HepG2 (cell line): Measurements from ENCODE around the gene UBE3D. TPM values are rescaled to one million over a fixed set of nuclear protein-coding genes. Genes with fewer than 3 reads are reported as not detected.

ENCODE experiments used
- ATAC-seq: fragments of 200-7000 bp; cut with Tn5 transposase; 3 replicates; pipeline ENCODE4 v1.9.1; 2020; ENCODE audit warnings: mild to moderate bottlenecking, moderate library complexity
- BruUV-seq: library from RNA; stranded (reverse); fragments of 400-500 nt; replicated peaks from 2 replicates; lab custom pipeline; 2021; lab: Mats Ljungman, UMichigan
- CTCF ChIA-PET: fragments of 300-600 bp; formaldehyde crosslinking; extraction: SDS; loops from one replicate; lab custom pipeline; 2021; ENCODE audit warnings: low total read pairs, inconsistent platforms, low intra/inter-chr PET ratio; lab: Yijun Ruan, JAX
- POLR2A ChIA-PET: fragments of 350-600 bp; sonication (Branson Sonifier 250); formaldehyde crosslinking; loops from one replicate; lab custom pipeline; 2020; ENCODE audit warnings: antibody characterized with exemption, inconsistent platforms; lab: Yijun Ruan, JAX
- DNase-seq: peaks from one replicate; pipeline ENCODE4 v3.0.0-alpha.2; 2015; ENCODE audit warnings: low spot score
- FAIRE-seq: peaks from 3 replicates; lab custom pipeline; 2011; peaks lifted over from hg19 to GRCh38; lab: Jason Lieb, UNC
- H2AFZ ChIP-seq: one replicate; pipeline ENCODE4 v1.6.1; 2011; ENCODE audit warnings: low read length, inconsistent platforms
- H3K27ac ChIP-seq: fragments of 300-600 bp; 3 replicates; pipeline ENCODE4 v1.8.0; 2011; ENCODE audit warnings: mixed run types, mild to moderate bottlenecking, mixed read lengths, low read length, inconsistent platforms; ENCODE audit not compliant: insufficient read depth; ENCODE audit errors: extremely low read length
- H3K27me3 ChIP-seq, 2 experiments: fragments of 200-600 bp in 1 of 2; 2 replicates in 1 of 2; 3 replicates in 1 of 2; pipeline versions ENCODE4 v1.6.0 to v1.8.0; 2011; ENCODE audit warnings: low read length in 2 of 2, mild to moderate bottlenecking in 2 of 2, moderate library complexity in 2 of 2, inconsistent platforms in 1 of 2; ENCODE audit not compliant: insufficient read depth in 2 of 2, control insufficient read depth in 1 of 2
- H3K36me3 ChIP-seq, 2 experiments: fragments of 200-600 bp in 1 of 2; replicated peaks in 1 of 2; 2 replicates in 1 of 2; 3 replicates in 1 of 2; pipeline versions ENCODE4 v1.5.1 to v1.8.0; 2011; ENCODE audit warnings: low read length in 2 of 2, inconsistent platforms in 1 of 2; ENCODE audit not compliant: insufficient read depth in 2 of 2, control insufficient read depth in 1 of 2
- H3K4me1 ChIP-seq: 2 replicates; pipeline ENCODE4 v1.5.1; 2012; ENCODE audit warnings: low read length, inconsistent platforms; ENCODE audit not compliant: insufficient read depth
- H3K4me2 ChIP-seq: 2 replicates; pipeline ENCODE4 v1.6.0; 2011; ENCODE audit warnings: low read depth, low read length, inconsistent platforms
- H3K4me3 ChIP-seq, 3 experiments: fragments of 200-600 bp in 1 of 3; sonication (generic), shearing (Covaris generic) in 1 of 3; replicated peaks in 1 of 3; 2 replicates each; pipeline ENCODE4 v1.5.1; 2011 to 2016; ENCODE audit warnings: low read length in 3 of 3, inconsistent platforms in 2 of 3, low read depth in 2 of 3, mild to moderate bottlenecking in 2 of 3, control low read depth in 1 of 3, mixed read lengths in 1 of 3; ENCODE audit not compliant: insufficient read depth in 1 of 3
- H3K79me2 ChIP-seq: one replicate; pipeline ENCODE4 v1.6.1; 2011; ENCODE audit warnings: low read length, inconsistent platforms; ENCODE audit not compliant: insufficient read depth
- H3K9ac ChIP-seq: 2 replicates; pipeline ENCODE4 v1.6.0; 2011; ENCODE audit warnings: mild to moderate bottlenecking, low read depth, low read length, inconsistent platforms; ENCODE audit not compliant: insufficient read depth
- H3K9me3 ChIP-seq: 2 replicates; pipeline ENCODE4 v1.5.1; 2012; ENCODE audit warnings: mild to moderate bottlenecking, low read length
- H4K20me1 ChIP-seq: 2 replicates; pipeline ENCODE4 v1.6.0; 2011; ENCODE audit warnings: inconsistent platforms, mild to moderate bottlenecking, low read length, moderate library complexity; ENCODE audit not compliant: insufficient read depth
- CAMTA2 ChIP-seq: sonication (generic); formaldehyde crosslinking; IDR thresholded peaks from 2 replicates; pipeline ENCODE4 v1.4.0; 2020; ENCODE audit warnings: mild to moderate bottlenecking, missing genetic modification reagents, borderline replicate concordance
- CSRNP2 ChIP-seq: sonication (generic); formaldehyde crosslinking; conservative IDR thresholded peaks from 2 replicates; pipeline ENCODE4 v1.8.0; 2022; ENCODE audit warnings: low read depth, missing genetic modification reagents
- GABPA ChIP-seq, 2 experiments: IDR thresholded peaks; 2 replicates each; pipeline ENCODE4 v1.6.1; 2011 to 2016; ENCODE audit warnings: low read depth in 2 of 2, low read length in 1 of 2, missing biosample characterization in 1 of 2, missing genetic modification characterization in 1 of 2
- GATAD2A ChIP-seq: IDR thresholded peaks from 2 replicates; pipeline ENCODE4 v1.6.1; 2016
- MLLT10 ChIP-seq: sonication (generic); formaldehyde crosslinking; IDR thresholded peaks from 2 replicates; pipeline ENCODE4 v1.4.0; 2020; ENCODE audit warnings: missing genetic modification reagents
- NBN ChIP-seq: fragments of 450-650 bp; conservative IDR thresholded peaks from 2 replicates; pipeline ENCODE4 v1.6.1; 2017
- NR0B2 ChIP-seq: sonication (generic); formaldehyde crosslinking; IDR thresholded peaks from 2 replicates; pipeline ENCODE4 v1.4.0; 2020; ENCODE audit warnings: mild to moderate bottlenecking, missing genetic modification reagents
- PHF21A ChIP-seq: sonication (generic); formaldehyde crosslinking; IDR thresholded peaks from 2 replicates; pipeline ENCODE4 v1.5.0; 2020; ENCODE audit warnings: mild to moderate bottlenecking, missing genetic modification reagents
- TBX2 ChIP-seq: sonication (generic); formaldehyde crosslinking; IDR thresholded peaks from 2 replicates; pipeline ENCODE4 v1.5.0; 2020; ENCODE audit warnings: missing genetic modification reagents, mild to moderate bottlenecking, borderline replicate concordance
- TCF12 ChIP-seq, 2 experiments: fragments of 450-650 bp in 1 of 2; sonication (generic) in 1 of 2; formaldehyde crosslinking in 1 of 2; IDR thresholded peaks; 2 replicates each; pipeline versions ENCODE4 v1.6.1 to v1.8.0; 2017 to 2022; ENCODE audit warnings: antibody characterized with exemption in 1 of 2, mild to moderate bottlenecking in 1 of 2, missing genetic modification reagents in 1 of 2, moderate library complexity in 1 of 2
- ZNF24 ChIP-seq: fragments of 450-650 bp; IDR thresholded peaks from 2 replicates; pipeline ENCODE4 v1.6.1; 2017; ENCODE audit warnings: antibody characterized with exemption, mild to moderate bottlenecking
- ZNF292 ChIP-seq: sonication (generic); formaldehyde crosslinking; IDR thresholded peaks from 2 replicates; pipeline ENCODE4 v1.8.1; 2022; ENCODE audit warnings: mild to moderate bottlenecking, low read depth, missing genetic modification reagents, borderline replicate concordance
- ZNF784 ChIP-seq: sonication (generic); formaldehyde crosslinking; IDR thresholded peaks from 2 replicates; pipeline ENCODE4 v1.5.1; 2020; ENCODE audit warnings: missing genetic modification reagents, mild to moderate bottlenecking, borderline replicate concordance
- WGBS: methylation state at CpG from one replicate; pipeline ENCODE4 v1.1.6; 2017; ENCODE audit warnings: low lambda C conversion rate; 5-methylcytosine and 5-hydroxymethylcytosine counted together
- in situ Hi-C: cut with HindIII; loops from 2 replicates; pipeline ENCODE4 v1.10.0; 2017; ENCODE audit warnings: low pct_unique_long_range_greater_than_20kb; ENCODE audit not compliant: extremely low pct_ligation_motif_present
- intact Hi-C: fragments of 100-400 bp; cut with micrococcal nuclease; formaldehyde crosslinking; loops from one replicate; pipeline ENCODE4 v1.10.0; 2022; ENCODE audit not compliant: unreplicated experiment
- polyA plus RNA-seq, 8 experiments: library from polyadenylated mRNA; depleted of rRNA in 3 of 8; stranded (reverse) in 7 of 8; unstranded in 1 of 8; fragments of >200 nt; fragmentation: Illumina TruSeq in 4 of 8; extraction: Trizol in 4 of 8; gene quantifications; 2 replicates each; pipeline versions ENCODE4 v1.2.1 to v1.2.3, GENCODE V29; 2011 to 2016; ENCODE audit warnings: low read depth in 4 of 8, missing spikeins in 1 of 8, mixed read lengths in 1 of 8; ENCODE audit not compliant: insufficient read depth in 1 of 8
- total RNA-seq, 5 experiments: library from RNA; depleted of rRNA; stranded (reverse); fragments of >200 nt; fragmentation: Illumina TruSeq; extraction: Trizol; gene quantifications; 2 replicates each; pipeline ENCODE4 v1.2.3, GENCODE V29; 2016; ENCODE audit warnings: low read depth in 1 of 5
- TF ChIP-seq, protein P1 (sequence below), 2 experiments: sonication (generic) in 1 of 2; formaldehyde crosslinking in 1 of 2; IDR thresholded peaks; 2 replicates each; pipeline versions ENCODE4 v1.5.1 to v1.6.1; 2011 to 2020; ENCODE audit warnings: borderline replicate concordance in 1 of 2, low read depth in 1 of 2, low read length in 1 of 2, mild to moderate bottlenecking in 1 of 2, missing genetic modification reagents in 1 of 2, moderate library complexity in 1 of 2
- TF ChIP-seq, protein P2 (sequence below): sonication (generic); formaldehyde crosslinking; IDR thresholded peaks from 2 replicates; pipeline ENCODE4 v1.5.0; 2020; ENCODE audit warnings: mild to moderate bottlenecking, missing genetic modification reagents

The UBE3D gene
- total and polyA plus RNA-seq, 2 of the 13 experiments (the other 11 are each of a cell fraction or from before 2014, with no cell fraction given), result 5.1 to 11.4 TPM

DNA sequence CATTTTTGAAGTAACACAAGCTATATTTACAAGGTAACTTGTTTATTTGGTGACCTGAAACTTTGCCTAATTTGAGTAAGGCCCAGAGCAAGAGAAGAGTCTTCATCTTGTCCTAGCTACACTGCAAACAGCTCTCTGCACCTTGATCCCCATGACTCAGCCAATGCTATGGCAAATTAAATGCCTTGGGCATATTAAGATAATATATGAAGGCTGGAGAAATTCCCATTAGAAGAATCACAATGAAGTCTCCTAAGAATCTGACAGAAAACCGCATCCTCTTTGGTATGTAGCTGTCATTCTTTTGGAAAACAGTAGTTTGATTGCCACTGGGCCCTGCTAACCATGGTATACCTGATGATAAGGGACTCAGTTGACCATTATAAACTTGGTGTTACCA, 204.5 kb downstream of the UBE3D start:
- no peak for TF ChIP-seq NR0B2
- TF ChIP-seq, protein P1, sequence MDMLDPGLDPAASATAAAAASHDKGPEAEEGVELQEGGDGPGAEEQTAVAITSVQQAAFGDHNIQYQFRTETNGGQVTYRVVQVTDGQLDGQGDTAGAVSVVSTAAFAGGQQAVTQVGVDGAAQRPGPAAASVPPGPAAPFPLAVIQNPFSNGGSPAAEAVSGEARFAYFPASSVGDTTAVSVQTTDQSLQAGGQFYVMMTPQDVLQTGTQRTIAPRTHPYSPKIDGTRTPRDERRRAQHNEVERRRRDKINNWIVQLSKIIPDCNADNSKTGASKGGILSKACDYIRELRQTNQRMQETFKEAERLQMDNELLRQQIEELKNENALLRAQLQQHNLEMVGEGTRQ (IDR thresholded peaks at IDR 0.05; ENCODE audit: low read depth, low read length), result no peak
- TF ChIP-seq, protein P1 (CRISPR knock-in tag; IDR thresholded peaks at IDR 0.05; ENCODE audit: borderline replicate concordance), result no peak
- TF ChIP-seq ZNF292 (CRISPR knock-in tag), result no peak
- TF ChIP-seq CAMTA2 (CRISPR knock-in tag), result no peak
- no peak for TF ChIP-seq GATAD2A (CRISPR knock-in tag)
- TF ChIP-seq CSRNP2 (CRISPR knock-in tag), result no peak
- no peak for TF ChIP-seq PHF21A (CRISPR knock-in tag)
- no peak for TF ChIP-seq TBX2 (CRISPR knock-in tag)
- TF ChIP-seq GABPA (IDR thresholded peaks at IDR 0.05; ENCODE audit: low read depth, low read length), result no peak
- TF ChIP-seq GABPA (CRISPR knock-in tag; IDR thresholded peaks at IDR 0.05; ENCODE audit: low read depth), result no peak
- TF ChIP-seq MLLT10 (CRISPR knock-in tag), result no peak
- no peak for TF ChIP-seq NBN
- TF ChIP-seq, protein P2, sequence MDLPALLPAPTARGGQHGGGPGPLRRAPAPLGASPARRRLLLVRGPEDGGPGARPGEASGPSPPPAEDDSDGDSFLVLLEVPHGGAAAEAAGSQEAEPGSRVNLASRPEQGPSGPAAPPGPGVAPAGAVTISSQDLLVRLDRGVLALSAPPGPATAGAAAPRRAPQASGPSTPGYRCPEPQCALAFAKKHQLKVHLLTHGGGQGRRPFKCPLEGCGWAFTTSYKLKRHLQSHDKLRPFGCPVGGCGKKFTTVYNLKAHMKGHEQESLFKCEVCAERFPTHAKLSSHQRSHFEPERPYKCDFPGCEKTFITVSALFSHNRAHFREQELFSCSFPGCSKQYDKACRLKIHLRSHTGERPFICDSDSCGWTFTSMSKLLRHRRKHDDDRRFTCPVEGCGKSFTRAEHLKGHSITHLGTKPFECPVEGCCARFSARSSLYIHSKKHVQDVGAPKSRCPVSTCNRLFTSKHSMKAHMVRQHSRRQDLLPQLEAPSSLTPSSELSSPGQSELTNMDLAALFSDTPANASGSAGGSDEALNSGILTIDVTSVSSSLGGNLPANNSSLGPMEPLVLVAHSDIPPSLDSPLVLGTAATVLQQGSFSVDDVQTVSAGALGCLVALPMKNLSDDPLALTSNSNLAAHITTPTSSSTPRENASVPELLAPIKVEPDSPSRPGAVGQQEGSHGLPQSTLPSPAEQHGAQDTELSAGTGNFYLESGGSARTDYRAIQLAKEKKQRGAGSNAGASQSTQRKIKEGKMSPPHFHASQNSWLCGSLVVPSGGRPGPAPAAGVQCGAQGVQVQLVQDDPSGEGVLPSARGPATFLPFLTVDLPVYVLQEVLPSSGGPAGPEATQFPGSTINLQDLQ (CRISPR knock-in tag), result no peak
- no peak for TF ChIP-seq TCF12 (IDR thresholded peaks at IDR 0.05)
- TF ChIP-seq TCF12 (CRISPR knock-in tag; IDR thresholded peaks at IDR 0.05), result no peak
- no peak for TF ChIP-seq ZNF784 (CRISPR knock-in tag)
- TF ChIP-seq ZNF24, result no peak
- BruUV-seq, result no TSS peak
- Histone ChIP-seq H4K20me1 (no peaks in the 10 kb centered on the region), H3K4me3 (no peak overlapping the region), H3K4me2 (no peak overlapping the region), H3K27ac (no peak overlapping the region), H3K9me3 (no peaks in the 10 kb centered on the region), H3K27me3 (no peaks in the 10 kb centered on the region), H3K4me1 (no peaks in the 10 kb centered on the region), H3K36me3 (no peaks in the 10 kb centered on the region), H2AFZ (no peak overlapping the region), H3K79me2 (no peaks in the 10 kb centered on the region), H3K9ac (no peak overlapping the region)
- no peak for ATAC-seq
- WGBS, result 10% methylated on average over 1 of the region's 1 CpG
- intact Hi-C loops, result no loop called here
- ChIA-PET POLR2A (no interaction called here), CTCF (no interaction called here)
- no peak for DNase-seq
- no peak for FAIRE-seq
- in situ Hi-C loops, result no loop called here
